HG02588 (cell line): Measurements from ENCODE around the gene SBF2.
"Not testable (repeated sequence)": the region's sequence is repeated elsewhere in the genome, so short reads cannot be mapped to it uniquely, and the experiment has no call there.

Experiments used
- ATAC-seq: cut with Tn5 transposase; IDR thresholded peaks from one replicate; pipeline ENCODE4 v1.9.1; 2021; ENCODE audit warnings: mild to moderate bottlenecking, moderate library complexity; ENCODE audit not compliant: unreplicated experiment

The SBF2 gene

DNA sequence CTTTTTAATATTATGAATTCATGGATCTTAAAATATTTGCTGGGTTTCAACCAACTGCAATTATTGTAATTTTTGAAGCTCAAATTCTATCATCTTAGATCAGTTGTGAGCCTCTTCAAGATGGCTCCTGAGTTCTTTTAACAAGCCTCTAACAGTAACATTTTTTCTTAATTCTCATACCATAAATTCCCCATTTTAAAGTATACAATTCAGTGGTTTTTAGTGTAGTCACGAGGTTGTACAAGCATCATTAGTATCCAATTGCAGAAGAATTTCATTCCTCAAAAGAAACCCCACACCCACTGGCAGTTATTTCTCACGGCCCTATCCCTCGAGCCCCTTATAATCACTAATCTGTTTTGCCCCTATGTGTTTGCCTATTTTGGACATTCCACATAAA lies 270.8 kb downstream of the SBF2 start:
- ATAC-seq = no peak

DNA sequence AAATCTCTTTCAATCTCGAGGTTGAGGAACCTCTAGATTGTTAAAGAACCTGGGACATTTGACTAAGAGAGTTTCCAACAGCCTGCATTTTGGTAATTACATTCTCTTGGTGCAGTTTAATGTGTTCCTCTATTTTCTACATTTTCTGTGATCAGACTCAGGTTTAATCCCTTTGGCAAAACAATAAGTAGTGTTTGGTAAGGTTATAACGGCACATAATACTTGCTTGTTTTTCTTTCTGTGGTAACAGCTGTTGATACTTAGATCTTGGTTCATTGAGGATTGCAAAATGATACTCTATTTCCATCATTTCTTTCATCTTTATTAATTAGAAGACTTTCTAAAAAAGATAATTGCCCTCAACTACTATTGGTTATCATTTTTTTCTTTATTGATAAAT lies 271.3 kb downstream of the SBF2 start:
- ATAC-seq = no peak

DNA sequence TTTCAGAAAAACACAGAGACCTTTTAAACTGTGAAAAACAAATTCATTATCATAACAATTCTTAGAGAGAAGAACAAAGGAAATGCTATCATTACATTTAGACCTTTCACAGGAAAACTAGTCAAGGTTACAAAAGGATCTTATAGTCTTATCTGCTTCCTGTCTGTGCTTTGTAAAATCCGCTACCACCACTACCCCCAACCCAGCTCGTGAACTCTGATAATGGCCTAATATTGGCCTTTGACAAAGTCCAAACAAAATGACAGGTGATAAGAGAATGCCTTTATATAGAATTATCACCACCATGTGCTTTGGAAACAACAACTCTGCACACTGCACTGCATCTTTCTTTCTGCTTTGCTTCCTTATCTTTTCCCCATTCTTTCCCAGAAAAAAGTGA lies 272.5 kb downstream of the SBF2 start:
- no peak for ATAC-seq

DNA sequence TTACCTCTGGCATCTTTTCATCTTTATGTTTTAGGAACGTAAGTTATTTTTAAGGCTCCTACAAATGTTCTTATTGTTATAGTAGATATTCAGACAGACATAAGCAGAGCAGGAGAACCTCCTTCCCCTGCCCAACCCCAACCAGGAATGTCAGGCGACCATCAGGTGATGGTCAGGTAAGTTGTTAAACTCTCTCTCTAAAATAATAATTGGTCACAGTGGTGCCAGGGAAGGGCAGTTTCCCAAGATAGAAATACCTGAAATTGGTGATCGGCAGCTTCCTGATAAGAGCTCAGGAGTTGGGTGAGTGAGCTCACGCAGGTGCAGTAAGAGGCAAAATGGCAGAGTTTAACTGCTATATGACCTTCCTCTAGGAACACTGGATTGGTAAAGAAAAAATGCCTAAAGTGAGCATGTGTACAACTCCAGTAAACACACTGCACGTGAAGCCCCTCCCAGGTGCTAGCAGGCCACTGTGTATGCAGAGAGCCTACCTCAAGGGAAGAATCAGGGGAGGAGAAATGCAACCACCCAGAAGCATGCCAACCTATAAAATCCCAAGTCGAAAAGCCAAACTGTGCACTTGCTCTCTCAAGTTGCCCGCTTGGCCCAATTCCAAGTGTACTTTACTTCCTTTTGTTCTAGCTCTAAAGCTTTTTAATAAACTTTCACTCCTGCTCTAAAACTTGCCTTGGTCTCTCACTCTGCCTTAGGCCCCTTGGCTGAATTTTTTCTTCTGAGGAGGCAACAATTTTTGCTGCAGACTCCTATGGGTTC lies 273.9 kb downstream of the SBF2 start:
- no peak for ATAC-seq

DNA sequence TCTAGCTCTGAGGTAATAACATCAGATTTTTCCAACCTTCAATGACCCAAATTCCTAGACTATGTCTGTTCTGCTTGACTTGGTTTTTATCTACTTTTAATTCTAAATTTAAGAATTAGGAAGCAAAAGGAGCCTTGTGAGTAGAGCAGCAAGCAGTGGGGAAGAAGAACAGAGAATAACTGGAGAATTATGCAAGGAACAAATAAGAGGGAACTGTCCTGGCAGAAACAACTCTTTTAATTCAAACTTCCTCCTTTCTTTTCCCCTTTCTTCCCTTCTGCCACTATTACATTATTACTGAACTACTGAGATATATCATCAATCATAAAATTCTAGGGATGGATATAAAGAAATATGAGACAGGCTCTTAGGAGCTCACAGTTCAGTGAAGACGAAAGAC lies 276.1 kb downstream of the SBF2 start:
- no peak for ATAC-seq

DNA sequence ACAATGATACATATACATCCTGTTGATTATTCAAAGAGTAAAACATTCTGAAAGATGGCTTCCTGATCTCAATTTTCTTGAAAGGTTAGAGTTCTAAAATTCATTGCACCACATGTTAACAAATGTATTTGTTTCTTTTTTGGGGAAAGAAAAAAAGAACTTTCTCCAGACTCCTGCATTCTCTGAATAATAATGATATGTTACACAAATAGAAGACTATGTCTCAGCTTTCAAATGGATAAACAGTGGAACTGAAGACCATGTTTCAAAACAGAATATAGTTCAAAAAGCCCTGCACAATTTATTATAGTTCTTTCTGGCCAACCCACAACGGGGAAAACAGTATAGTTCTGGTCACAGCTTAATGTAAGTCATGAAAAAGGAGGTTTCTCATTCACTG lies 277.0 kb downstream of the SBF2 start:
- no peak for ATAC-seq

DNA sequence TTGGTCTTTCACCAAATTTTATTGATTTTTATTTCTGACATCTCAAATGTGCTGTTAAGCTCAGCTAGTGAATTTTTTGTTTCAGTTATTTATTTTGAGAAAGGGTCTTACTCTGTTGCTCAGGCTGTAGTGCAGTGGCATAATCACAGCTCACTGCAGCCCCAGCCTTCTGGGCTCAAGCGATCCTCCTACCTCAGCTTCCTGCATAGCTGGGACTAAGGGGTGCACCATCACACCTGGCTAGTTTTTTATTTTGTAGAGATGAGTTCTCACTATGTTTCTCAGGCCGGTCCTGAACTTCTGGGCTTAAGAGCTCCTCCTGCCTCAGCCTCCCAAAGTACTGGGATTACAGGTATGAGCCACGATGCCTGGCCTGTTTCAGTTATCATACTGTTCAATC lies 282.0 kb downstream of the SBF2 start:
- no peak for ATAC-seq

DNA sequence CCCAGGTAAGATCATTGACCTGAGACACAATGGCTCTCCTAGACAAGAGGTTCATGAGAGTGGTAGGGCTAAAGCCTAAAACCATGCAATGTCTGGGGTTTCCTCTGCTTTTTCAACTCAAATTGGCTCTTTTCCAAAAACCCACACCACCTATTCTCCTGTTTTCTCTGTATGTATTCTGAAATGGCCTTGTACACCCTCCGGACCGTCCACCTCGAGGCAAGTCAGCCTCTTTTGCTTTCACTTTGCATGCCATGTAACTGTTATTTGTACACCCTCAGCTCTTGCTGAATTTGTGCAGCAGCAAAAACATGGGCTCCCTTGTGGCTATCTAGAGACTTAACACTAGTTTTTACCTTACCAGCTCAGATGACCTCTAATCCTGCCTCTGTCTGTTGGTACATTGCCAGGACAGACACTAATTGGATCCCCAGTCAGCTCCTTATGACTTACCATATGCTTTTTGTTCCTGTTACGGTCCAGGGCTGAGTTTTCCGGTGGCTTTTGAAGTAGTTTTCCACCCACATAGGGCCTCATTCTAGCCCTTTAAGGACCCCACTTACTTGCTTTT lies 288.0 kb downstream of the SBF2 start:
- ATAC-seq = no peak

DNA sequence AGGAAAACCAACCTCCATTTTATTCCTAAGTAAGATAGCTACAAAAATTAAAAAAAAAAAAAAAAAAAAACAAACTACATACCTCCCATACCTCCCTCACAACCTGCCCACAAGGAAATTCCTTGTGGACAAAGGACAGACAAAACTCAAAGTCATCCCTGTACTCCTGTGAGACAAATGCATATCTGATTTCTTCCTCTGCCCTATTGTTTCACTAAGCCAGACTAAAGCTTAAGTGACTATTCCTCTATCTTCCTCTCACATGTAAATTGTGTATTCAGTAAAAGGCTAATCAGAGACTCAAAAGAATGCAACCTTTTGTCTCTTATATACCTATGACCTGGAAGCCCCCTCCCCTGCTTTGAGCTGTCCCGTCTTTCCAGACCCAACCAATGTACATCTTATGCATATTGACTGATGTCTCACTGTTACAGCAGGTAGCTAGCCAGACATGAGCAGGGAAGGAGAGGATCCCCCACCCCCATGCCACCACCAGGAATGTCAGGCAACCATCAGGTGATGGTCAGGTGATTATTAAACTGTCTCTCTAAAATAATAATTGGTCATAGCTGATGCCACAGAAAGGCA lies 289.4 kb downstream of the SBF2 start:
- ATAC-seq = no peak

DNA sequence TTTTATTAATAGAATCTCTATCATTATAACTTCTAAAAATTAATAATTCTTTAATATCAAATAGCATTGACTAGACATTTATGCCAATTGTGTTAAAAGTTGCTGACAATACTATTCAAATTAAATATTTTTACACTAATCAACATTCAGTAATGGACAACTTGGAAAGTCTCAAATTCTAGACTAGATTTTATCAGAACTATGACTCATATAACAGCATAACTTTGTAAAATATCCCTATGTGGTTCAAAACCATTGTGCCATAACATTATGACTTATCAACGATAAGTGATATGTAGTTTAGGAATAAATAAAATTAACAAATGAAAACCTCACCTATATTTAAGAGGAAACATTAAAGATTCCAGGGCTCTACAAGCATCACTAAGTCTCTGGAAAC lies 291.8 kb downstream of the SBF2 start:
- ATAC-seq = no peak

DNA sequence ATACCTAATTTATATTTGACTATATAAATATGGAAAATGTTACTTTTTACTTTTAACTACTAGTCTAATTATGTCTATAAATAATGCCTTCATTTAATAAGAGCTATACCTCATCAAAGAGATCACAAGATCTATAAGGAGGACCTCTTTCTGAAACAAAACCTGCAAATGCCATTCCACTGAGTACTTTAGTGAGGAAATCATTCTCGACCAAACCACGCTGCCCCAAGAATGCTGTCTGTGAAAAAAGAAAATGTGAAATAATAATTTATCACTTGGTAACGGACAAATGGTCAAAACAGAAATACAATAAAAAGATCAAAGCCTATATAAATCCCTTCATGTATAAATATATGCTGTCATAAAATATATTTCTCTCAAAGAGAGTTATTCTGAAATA lies 301.7 kb downstream of the SBF2 start:
- ATAC-seq = no peak

DNA sequence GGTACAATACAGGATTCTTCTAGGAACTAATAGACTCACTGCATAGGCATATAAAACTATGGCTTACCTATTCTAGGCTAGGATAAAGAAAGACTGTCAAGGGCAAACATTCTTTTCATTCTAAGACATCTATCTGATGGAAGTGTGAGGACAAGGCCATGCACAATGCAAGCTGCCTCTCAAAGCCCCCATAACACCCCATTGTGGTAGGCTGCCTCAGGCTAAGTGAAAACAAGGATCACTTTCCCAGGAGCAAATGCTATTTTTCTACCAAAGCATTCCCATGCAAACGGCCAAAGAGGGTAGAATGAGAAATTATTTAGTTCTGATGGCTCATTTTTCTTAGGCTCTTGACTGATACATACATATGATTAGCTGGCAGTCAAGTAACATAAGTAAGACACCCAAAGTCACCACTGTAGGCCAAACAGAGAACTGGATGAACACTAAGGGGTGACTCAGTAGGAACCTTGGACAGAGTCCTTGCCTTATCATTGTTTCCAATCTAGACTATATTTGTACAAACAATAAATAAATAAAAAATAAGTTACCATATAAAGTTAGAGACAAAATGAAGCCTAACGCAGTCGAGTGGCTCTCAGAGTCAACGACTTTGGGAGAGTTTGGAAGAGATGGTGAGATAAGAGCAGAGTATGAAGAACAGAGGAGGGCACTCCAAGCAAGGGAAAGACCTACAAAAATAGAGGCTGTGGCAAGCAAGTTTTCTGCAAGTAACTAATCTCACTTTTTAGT lies 303.6 kb downstream of the SBF2 start:
- no peak for ATAC-seq

DNA sequence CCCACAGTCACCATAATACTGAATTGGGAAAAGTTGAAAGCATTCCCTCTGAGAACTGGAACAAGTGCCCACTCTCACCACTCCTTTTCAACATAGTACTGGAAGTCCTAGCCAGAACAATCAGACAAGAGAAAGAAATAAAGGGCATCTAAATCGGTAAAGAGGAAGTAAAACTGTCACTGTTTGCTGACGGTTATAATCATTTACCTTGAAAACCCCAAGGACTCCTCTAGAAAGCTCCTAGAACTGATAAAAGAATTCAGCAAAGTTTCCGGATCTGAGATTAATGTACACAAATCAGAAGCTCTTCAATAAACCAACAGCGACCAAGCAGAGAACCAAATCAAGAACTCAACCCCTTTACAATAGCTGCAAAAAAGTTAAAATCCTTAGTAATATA lies 306.7 kb downstream of the SBF2 start:
- not testable (repeated sequence) for ATAC-seq

DNA sequence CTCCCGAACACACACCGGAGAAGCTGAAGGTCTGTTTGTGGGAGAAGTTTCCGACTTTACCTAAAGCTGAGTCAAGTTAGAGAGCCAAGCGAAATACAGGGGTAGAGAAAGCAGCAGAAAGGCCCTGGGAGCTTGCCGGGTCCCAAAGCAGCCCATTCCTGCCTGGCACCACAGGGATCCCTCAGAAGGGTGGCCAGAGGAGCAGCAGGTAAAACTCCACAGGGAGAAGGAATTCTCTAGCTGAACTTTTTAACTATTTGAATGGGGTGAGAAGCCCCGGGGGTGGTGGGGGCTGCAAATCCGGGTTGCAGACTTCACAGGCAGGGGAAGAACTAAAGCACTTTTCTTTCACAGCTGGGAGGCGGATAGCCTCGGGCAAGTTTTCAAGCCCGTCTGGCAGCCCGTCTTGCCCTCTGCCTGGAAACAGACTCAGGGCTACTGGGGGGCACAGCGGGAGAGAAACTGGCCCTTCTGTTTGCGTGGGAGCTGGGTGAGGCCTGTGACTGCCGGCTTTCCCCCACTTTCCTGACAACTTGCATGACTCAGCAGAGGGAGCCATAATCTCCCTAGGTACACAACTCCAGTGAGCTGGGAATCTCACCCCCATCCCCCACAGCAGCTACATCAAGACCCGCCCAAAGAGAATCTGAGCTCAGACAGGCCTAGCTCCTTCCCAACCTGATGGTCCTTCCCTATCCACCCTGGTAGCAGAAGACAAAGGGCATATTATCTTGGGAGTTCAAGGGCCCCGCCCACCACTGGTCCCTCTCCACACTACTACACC lies 311.0 kb downstream of the SBF2 start:
- ATAC-seq = no peak

DNA sequence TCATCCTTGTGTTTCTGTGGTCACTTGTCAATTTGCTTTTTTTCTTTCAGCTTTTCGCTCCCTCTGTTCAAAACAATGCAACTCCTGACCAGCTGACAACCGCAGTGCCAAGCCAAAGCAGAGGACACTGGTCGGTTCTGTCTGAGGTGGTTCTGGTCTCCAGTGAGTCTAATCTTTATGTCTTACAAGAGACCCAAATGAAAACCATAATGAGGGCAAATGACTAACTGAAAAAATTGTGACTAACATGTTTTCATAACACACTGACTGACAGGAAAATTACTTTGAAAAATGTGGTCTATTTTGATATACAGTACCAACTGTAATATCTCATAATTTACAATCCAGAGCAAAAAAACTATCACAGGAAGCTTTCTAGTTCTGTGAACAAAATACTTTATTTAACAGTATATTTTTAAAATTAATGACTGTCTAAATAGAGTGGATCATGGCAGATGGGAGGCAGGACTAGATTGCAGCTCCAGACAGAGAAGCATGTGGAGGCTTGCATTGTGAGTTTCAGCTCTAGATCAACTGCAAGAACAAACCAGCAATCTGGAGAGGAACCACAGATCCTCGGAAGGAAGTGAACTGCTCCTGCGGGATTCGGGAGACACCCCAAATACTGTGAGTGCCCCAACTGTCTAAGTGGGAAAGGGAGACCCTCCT lies 311.8 kb downstream of the SBF2 start:
- no peak for ATAC-seq

DNA sequence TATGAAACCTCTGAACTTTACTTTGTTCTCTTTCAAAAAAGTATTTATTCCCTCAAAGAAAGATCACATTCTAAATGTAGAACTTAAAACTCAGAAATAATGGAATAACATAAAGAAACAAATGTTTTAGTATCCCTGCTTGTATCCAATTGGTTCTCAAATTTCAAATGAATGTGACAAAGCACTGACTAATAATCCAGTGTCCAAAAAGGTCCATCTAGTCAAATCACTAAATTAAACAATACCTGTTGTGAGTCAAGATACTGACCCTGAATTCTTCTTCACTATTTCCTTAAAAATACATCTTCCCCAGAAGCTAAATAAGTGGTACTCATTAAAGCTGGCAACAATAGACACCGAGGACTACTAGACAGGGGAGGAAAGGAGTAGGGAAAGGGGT lies 313.1 kb downstream of the SBF2 start:
- no peak for ATAC-seq

DNA sequence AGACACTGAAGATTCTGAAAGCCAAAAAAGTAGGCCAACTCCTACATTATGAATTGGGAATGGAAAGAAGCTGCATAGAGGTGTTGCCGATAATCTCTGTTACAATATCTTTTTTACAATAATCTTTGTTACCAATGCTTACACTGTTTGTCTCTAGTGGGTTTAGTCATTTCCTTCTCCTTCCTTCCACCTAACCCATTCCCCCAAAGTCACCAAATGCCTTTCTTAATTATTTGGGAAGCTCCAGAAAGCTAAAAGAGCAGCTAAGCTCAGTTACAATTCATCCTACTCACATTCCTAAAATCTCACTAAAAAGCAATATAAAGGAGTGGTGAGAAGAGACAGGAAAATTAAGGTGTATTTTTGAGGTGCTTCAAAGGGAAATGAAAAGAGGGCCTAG lies 316.5 kb downstream of the SBF2 start:
- no peak for ATAC-seq

DNA sequence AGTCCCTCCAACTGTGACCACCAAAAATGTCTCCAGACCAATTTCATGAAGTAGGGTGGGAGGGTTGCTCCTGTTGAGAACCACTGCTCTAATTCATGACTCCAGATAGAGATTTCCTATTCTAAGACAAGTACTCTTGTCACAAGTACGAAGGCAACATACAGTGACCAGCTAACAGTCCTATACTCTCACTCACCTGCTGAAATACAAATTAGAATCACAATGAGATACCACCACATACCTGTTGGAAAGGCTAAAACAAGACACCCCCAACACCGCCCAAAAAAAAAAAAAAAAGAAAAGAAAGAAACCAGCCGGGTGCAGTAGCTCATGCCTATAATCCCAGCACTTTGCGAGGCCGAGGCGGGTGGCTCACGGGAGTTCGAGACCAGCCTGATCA lies 319.6 kb downstream of the SBF2 start:
- no peak for ATAC-seq

DNA sequence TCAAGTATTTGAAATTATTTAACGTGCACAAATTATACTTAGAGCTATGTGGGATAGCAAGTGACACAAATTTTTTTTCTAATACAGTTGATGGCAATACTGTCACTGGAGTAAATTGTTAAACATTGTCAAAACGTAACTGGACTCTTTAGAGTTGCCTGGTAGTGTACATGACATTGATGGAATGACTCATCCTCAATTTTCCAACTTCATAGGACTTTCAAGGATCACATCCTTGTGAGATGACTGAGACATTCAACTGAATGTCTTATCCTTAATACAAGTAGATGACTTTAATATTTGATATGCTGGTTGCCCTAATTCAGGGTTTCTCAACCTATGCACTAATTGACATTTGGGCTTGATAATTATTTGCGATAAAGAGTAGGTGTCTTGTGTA lies 320.1 kb downstream of the SBF2 start:
- no peak for ATAC-seq

DNA sequence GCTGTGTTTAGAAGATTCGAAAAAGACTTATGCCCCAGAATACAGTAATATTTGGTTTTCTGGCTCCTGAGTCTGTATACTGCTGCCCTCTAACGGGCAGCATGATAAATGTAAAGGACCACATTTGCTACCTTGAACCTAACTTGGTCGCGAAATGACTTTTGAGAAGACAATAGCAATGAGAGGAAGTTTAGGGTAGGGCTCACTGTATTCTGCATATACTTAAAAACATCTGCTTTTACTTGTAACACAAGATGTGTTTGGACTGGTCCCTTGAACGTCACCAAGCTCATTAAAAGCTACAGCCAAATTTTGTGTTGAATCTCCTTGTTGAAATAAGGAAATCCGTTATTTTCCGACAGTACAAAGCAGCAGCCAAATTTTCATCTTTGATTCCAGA lies 321.0 kb downstream of the SBF2 start:
- ATAC-seq = no peak

DNA sequence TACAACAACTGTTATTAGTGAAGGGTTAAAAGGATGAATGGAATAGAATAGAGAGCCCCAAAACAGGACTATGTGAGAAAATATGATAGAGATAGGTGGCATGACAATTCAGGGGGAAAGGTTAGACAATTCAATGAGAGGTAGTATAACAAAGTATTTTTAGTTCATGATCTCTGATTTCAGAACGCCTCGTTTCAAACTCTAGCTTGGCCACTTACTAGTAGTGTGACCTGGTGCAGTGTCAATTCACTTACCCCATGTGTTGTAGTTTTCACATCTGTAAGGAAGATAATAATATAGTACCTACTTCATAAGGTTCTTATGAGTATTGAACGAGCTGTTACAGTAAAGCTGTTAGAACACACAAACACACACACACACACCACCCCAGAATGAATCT lies 322.1 kb downstream of the SBF2 start:
- no peak for ATAC-seq
